ENCODE results near the gene FERMT2. TPM values are rescaled to one million over a fixed set of nuclear protein-coding genes. Genes with fewer than 3 reads are reported as not detected.

Gene FERMT2
- total and polyA plus RNA-seq, 4 donors, result 33.2 to 170 (median 66.6) TPM

GRCh38 chr14:52948836-52949235, 2.0 kb downstream of the FERMT2 start:
- Histone ChIP-seq H3K4me1 (ENCODE audit: control insufficient read depth in 5 of 5, insufficient read depth in 5 of 5, low read length in 5 of 5) (peaks cover 6 to 29% (median 19%) of the 10 kb centered on the region in 5 donors), H3K27ac (ENCODE audit: low read depth in 1 of 2, low read length in 1 of 2) (no peak overlapping the region), H3K36me3 (ENCODE audit: control insufficient read depth in 4 of 4, insufficient read depth in 4 of 4, low read length in 4 of 4) (peaks cover 3 to 12% (median 6%) of the 10 kb centered on the region in 4 donors), H3K4me3 (no peak overlapping the region), H3K27me3 (ENCODE audit: control insufficient read depth in 3 of 3, insufficient read depth in 3 of 3, low read length in 2 of 3) (no peaks in the 10 kb centered on the region), H3K9me3 (ENCODE audit: control insufficient read depth in 4 of 4, insufficient read depth in 3 of 4, low read length in 3 of 4) (no peaks in the 10 kb centered on the region), H3K9ac (ENCODE audit: insufficient read depth in 1 of 2, low read length in 2 of 2) (peak overlapping the region in 1 of 2 donors; percentile 84)
- DNase-seq, result no peak
- TF ChIP-seq, protein P1, sequence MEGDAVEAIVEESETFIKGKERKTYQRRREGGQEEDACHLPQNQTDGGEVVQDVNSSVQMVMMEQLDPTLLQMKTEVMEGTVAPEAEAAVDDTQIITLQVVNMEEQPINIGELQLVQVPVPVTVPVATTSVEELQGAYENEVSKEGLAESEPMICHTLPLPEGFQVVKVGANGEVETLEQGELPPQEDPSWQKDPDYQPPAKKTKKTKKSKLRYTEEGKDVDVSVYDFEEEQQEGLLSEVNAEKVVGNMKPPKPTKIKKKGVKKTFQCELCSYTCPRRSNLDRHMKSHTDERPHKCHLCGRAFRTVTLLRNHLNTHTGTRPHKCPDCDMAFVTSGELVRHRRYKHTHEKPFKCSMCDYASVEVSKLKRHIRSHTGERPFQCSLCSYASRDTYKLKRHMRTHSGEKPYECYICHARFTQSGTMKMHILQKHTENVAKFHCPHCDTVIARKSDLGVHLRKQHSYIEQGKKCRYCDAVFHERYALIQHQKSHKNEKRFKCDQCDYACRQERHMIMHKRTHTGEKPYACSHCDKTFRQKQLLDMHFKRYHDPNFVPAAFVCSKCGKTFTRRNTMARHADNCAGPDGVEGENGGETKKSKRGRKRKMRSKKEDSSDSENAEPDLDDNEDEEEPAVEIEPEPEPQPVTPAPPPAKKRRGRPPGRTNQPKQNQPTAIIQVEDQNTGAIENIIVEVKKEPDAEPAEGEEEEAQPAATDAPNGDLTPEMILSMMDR (IDR thresholded peaks at IDR 0.05; ENCODE audit: control extremely low read depth, extremely low read depth), result no peak
- ATAC-seq (ENCODE audit: insufficient read depth, low FRiP score), result no peak

- Histone ChIP-seq H3K4me1 (ENCODE audit: control insufficient read depth in 5 of 5, insufficient read depth in 5 of 5, low read length in 5 of 5) (peaks cover 6 to 29% (median 19%) of the 10 kb centered on the region in 5 donors), H3K4me3 (no peak overlapping the region), H3K36me3 (ENCODE audit: control insufficient read depth in 4 of 4, insufficient read depth in 4 of 4, low read length in 4 of 4) (peaks cover 3 to 12% (median 6%) of the 10 kb centered on the region in 4 donors), H3K9ac (ENCODE audit: insufficient read depth in 1 of 2, low read length in 2 of 2) (no peak overlapping the region), H3K27me3 (ENCODE audit: control insufficient read depth in 3 of 3, insufficient read depth in 3 of 3, low read length in 2 of 3) (no peaks in the 10 kb centered on the region), H3K9me3 (ENCODE audit: control insufficient read depth in 4 of 4, insufficient read depth in 3 of 4, low read length in 3 of 4) (no peaks in the 10 kb centered on the region), H3K27ac (ENCODE audit: low read depth in 1 of 2, low read length in 1 of 2) (no peak overlapping the region)
- DNase-seq (no peak), ATAC-seq (ENCODE audit: insufficient read depth, low FRiP score) (no peak)
- 56 to 73% methylated on average over 3 of the region's 3 CpGs for WGBS, 2 donors
- TF ChIP-seq, protein P1 (IDR thresholded peaks at IDR 0.05; ENCODE audit: control extremely low read depth, extremely low read depth), result no peak
Observed at GRCh38 chr14:52948039-52948438, 2.8 kb downstream of the FERMT2 start.

DNA sequence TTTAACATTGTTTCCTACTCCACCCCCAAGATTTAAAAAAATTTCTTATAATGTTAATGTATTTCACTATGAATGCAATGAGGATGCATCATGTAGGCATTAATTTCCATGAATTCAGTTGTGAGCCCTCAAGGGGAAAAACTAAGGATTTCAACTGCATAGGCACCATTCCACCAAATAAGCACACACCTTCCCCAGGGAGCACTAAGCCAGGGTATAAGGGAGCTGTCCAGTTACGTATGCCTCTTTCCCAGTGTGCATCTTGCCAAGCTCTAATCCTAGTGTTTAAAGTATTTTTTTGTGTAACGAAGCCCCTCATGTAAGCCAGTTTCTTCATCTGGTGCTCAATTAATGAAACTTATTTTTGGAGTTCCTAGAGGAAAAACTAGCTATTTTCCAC, 6.6 kb downstream of the FERMT2 start:
- no peak overlapping the region for H3K27ac ChIP-seq (ENCODE audit: low read depth in 1 of 2, low read length in 1 of 2)
- no peak for ATAC-seq (ENCODE audit: insufficient read depth, low FRiP score)
- TF ChIP-seq, protein P1 (IDR thresholded peaks at IDR 0.05; ENCODE audit: control extremely low read depth, extremely low read depth), result no peak
- 75 to 89% methylated on average over 2 of the region's 2 CpGs for WGBS, 2 donors
- H3K9me3 ChIP-seq (ENCODE audit: control insufficient read depth in 4 of 4, insufficient read depth in 3 of 4, low read length in 3 of 4), result no peaks in the 10 kb centered on the region
- no peak overlapping the region for H3K9ac ChIP-seq (ENCODE audit: insufficient read depth in 1 of 2, low read length in 2 of 2)
- H3K4me1 ChIP-seq (ENCODE audit: control insufficient read depth in 5 of 5, insufficient read depth in 5 of 5, low read length in 5 of 5), result peaks cover 8 to 18% (median 15%) of the 10 kb centered on the region in 5 donors
- H3K36me3 ChIP-seq (ENCODE audit: control insufficient read depth in 4 of 4, insufficient read depth in 4 of 4, low read length in 4 of 4), result peaks cover 0 to 12% (median 6%) of the 10 kb centered on the region in 4 donors
- H3K27me3 ChIP-seq (ENCODE audit: control insufficient read depth in 3 of 3, insufficient read depth in 3 of 3, low read length in 2 of 3), result no peaks in the 10 kb centered on the region
- H3K4me3 ChIP-seq, result no peak overlapping the region
- DNase-seq, result no peak

GRCh38 chr14:52939427-52939826, 11.4 kb downstream of the FERMT2 start:
- DNase-seq (no peak), ATAC-seq (ENCODE audit: insufficient read depth, low FRiP score) (no peak)
- Histone ChIP-seq H3K9me3 (ENCODE audit: control insufficient read depth in 4 of 4, insufficient read depth in 3 of 4, low read length in 3 of 4) (no peaks in the 10 kb centered on the region), H3K9ac (ENCODE audit: insufficient read depth in 1 of 2, low read length in 2 of 2) (no peak overlapping the region), H3K27me3 (ENCODE audit: control insufficient read depth in 3 of 3, insufficient read depth in 3 of 3, low read length in 2 of 3) (no peaks in the 10 kb centered on the region), H3K4me1 (ENCODE audit: control insufficient read depth in 5 of 5, insufficient read depth in 5 of 5, low read length in 5 of 5) (peaks cover 0 to 29% (median 8%) of the 10 kb centered on the region in 5 donors), H3K36me3 (ENCODE audit: control insufficient read depth in 4 of 4, insufficient read depth in 4 of 4, low read length in 4 of 4) (peaks cover 0 to 2% (median 0%) of the 10 kb centered on the region in 4 donors), H3K27ac (ENCODE audit: low read depth in 1 of 2, low read length in 1 of 2) (no peak overlapping the region), H3K4me3 (no peak overlapping the region)
- TF ChIP-seq, protein P1 (IDR thresholded peaks at IDR 0.05; ENCODE audit: control extremely low read depth, extremely low read depth), result no peak
- 70 to 91% methylated on average over 1 of the region's 1 CpG for WGBS, 2 donors
